ENCODE results near the gene NUP160.

NUP160 gene

DNA sequence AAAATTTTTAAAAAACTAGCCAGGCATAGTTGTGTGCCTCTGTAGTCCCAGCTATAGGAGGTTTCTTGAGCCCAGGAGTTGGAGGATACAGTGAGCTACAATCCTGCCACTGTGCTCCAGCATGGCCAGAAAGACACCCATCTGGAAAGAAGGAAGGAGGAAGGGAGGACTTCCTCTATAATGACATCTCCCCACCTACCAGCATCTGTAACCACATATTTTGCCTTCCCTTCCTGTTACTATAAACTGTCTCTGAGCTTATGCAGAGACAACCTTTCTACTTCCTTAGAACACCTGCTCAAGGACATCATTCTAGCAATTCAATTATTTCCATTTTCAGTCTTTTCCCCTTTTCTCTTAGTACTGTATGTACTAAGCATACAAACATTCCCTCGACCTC is 2.2 kb upstream of the NUP160 start:
- no peaks in the 10 kb centered on the region for H4K20me1 ChIP-seq (ENCODE audit: low read depth, low read length)
- H3K79me2 ChIP-seq (ENCODE audit: insufficient read depth, low read length) = peaks cover 25% of the 10 kb centered on the region
- H3F3A ChIP-seq (ENCODE audit: insufficient read depth) = peaks cover 14% of the 10 kb centered on the region
- no peak overlapping the region for H3K4me3 ChIP-seq (ENCODE audit: insufficient read depth, low read length, poor library complexity, severe bottlenecking)
- peak overlapping the region; percentile 41 for H3K27ac ChIP-seq (ENCODE audit: low read depth, low read length)
- peak overlapping the region; percentile 17 for H3K4me2 ChIP-seq (ENCODE audit: low read depth, low read length, poor library complexity, severe bottlenecking)
- H3K9ac ChIP-seq (ENCODE audit: low read length) = no peak overlapping the region
- H2AFZ ChIP-seq (ENCODE audit: low read depth, low read length, severe bottlenecking) = no peak overlapping the region
- H3K27me3 ChIP-seq (ENCODE audit: low read length) = no peaks in the 10 kb centered on the region
- H3K9me3 ChIP-seq (ENCODE audit: insufficient read depth, low read length) = no peaks in the 10 kb centered on the region
- no peak for TF ChIP-seq EZH2phosphoT487 (conservative IDR thresholded peaks at IDR 0.05; ENCODE audit: low read length)
- TF ChIP-seq, protein P1, sequence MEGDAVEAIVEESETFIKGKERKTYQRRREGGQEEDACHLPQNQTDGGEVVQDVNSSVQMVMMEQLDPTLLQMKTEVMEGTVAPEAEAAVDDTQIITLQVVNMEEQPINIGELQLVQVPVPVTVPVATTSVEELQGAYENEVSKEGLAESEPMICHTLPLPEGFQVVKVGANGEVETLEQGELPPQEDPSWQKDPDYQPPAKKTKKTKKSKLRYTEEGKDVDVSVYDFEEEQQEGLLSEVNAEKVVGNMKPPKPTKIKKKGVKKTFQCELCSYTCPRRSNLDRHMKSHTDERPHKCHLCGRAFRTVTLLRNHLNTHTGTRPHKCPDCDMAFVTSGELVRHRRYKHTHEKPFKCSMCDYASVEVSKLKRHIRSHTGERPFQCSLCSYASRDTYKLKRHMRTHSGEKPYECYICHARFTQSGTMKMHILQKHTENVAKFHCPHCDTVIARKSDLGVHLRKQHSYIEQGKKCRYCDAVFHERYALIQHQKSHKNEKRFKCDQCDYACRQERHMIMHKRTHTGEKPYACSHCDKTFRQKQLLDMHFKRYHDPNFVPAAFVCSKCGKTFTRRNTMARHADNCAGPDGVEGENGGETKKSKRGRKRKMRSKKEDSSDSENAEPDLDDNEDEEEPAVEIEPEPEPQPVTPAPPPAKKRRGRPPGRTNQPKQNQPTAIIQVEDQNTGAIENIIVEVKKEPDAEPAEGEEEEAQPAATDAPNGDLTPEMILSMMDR (IDR thresholded peaks at IDR 0.05; ENCODE audit: insufficient read depth, low read length, poor library complexity, severe bottlenecking) = no peak
- H3K36me3 ChIP-seq (ENCODE audit: low read length) = 0 out of 2 replicates have a peak, but pooled peaks cover 9% of the 10 kb centered on the region
- no peaks in the 10 kb centered on the region for H3K9me2 ChIP-seq (replicated peaks; ENCODE audit: insufficient read depth, low read length)

DNA sequence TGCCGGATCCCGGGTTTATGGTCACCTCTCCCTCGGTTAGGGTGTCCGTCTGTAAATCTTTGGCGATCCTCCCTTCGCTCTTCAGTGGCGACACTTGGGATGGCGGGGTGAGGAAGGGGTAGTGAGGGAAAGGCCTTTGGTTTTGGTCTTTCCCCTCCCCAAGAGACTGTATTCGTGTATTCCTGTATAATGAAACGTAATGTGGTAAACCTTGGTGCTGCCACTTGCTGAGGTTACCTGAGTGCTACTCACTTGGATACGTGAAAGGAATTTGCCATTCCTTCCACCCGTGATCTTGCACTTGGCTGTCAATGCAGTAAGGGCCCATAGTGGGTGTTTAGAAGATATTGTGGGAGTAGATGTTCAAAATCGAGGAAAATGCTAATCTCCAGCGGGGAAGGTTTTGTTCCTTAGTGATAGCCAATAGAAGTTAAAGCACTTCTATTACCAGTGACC is 578 bp upstream of the NUP160 start:
- TF ChIP-seq EZH2phosphoT487 (conservative IDR thresholded peaks at IDR 0.05; ENCODE audit: low read length) = no peak
- peak overlapping the region; percentile 90 for H3K9ac ChIP-seq (ENCODE audit: low read length)

DNA sequence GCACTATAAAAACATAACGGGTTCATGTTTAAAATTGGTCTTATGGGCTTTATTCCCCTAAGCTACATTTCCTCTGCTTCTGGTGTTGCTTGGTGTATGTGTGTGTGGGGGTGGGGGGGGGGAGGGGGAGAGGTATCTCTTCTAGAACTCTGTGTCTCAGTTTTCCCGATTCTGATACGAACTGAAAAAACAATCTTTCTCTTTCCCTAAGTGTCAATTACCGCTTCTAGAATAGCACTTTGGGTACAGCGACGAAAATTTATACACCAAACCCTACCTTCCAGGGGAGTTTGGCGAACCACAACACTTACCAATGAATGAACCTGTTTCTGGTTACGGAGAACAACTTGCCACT is 636 bp downstream of the NUP160 start:
- Histone ChIP-seq H3K36me3 (ENCODE audit: low read length) (peaks cover 16% of the 10 kb centered on the region), H4K20me1 (ENCODE audit: low read depth, low read length) (no peaks in the 10 kb centered on the region), H3K27ac (ENCODE audit: low read depth, low read length) (peak overlapping the region; percentile 55), H3K9ac (ENCODE audit: low read length) (peak overlapping the region; percentile 90), H3K4me2 (ENCODE audit: low read depth, low read length, poor library complexity, severe bottlenecking) (peak overlapping the region; percentile 86), H3K9me3 (ENCODE audit: insufficient read depth, low read length) (no peaks in the 10 kb centered on the region), H3K79me2 (ENCODE audit: insufficient read depth, low read length) (peaks cover 48% of the 10 kb centered on the region), H3F3A (ENCODE audit: insufficient read depth) (peaks cover 8% of the 10 kb centered on the region), H3K9me2 (replicated peaks; ENCODE audit: insufficient read depth, low read length) (no peaks in the 10 kb centered on the region), H2AFZ (ENCODE audit: low read depth, low read length, severe bottlenecking) (peak overlapping the region; percentile 92), H3K27me3 (ENCODE audit: low read length) (no peaks in the 10 kb centered on the region), H3K4me3 (ENCODE audit: insufficient read depth, low read length, poor library complexity, severe bottlenecking) (peak overlapping the region; percentile 97)
- TF ChIP-seq, protein P1 (IDR thresholded peaks at IDR 0.05; ENCODE audit: insufficient read depth, low read length, poor library complexity, severe bottlenecking) = no peak
- no peak for TF ChIP-seq EZH2phosphoT487 (conservative IDR thresholded peaks at IDR 0.05; ENCODE audit: low read length)

More for the DNA sequence above, 578 bp upstream of the NUP160 start:
- no peaks in the 10 kb centered on the region for H3K27me3 ChIP-seq (ENCODE audit: low read length)
- peak overlapping the region; percentile 97 for H3K4me3 ChIP-seq (ENCODE audit: insufficient read depth, low read length, poor library complexity, severe bottlenecking)
- peak overlapping the region; percentile 86 for H3K4me2 ChIP-seq (ENCODE audit: low read depth, low read length, poor library complexity, severe bottlenecking)
- H3K36me3 ChIP-seq (ENCODE audit: low read length) = 0 out of 2 replicates have a peak, but pooled peaks cover 10% of the 10 kb centered on the region
- peaks cover 8% of the 10 kb centered on the region for H3F3A ChIP-seq (ENCODE audit: insufficient read depth)
- H3K9me3 ChIP-seq (ENCODE audit: insufficient read depth, low read length) = no peaks in the 10 kb centered on the region
- H3K27ac ChIP-seq (ENCODE audit: low read depth, low read length) = no peak overlapping the region
- peak overlapping the region; percentile 92 for H2AFZ ChIP-seq (ENCODE audit: low read depth, low read length, severe bottlenecking)
- peaks cover 37% of the 10 kb centered on the region for H3K79me2 ChIP-seq (ENCODE audit: insufficient read depth, low read length)
- H4K20me1 ChIP-seq (ENCODE audit: low read depth, low read length) = no peaks in the 10 kb centered on the region
- no peaks in the 10 kb centered on the region for H3K9me2 ChIP-seq (replicated peaks; ENCODE audit: insufficient read depth, low read length)

DNA sequence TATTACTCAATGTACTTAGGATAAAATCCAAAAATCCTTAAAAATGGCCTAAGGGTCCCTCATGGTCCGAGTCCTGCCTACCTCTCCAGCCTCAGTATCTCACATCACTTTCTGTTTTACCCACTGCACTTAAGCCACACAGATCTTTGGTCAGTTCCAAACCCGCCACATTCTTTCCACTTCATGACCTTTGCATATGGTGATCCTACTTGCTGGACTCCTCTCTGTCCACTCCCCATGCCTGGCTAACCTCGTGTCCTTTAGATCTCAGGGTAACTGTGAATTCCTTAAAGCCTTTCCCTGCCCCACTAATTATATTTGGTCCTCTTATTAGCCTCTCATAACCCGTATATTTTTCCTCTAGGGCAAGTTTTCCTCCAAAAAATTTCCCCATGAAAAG is 1.2 kb downstream of the NUP160 start:
- H3F3A ChIP-seq (ENCODE audit: insufficient read depth) = peaks cover 8% of the 10 kb centered on the region
- no peaks in the 10 kb centered on the region for H3K27me3 ChIP-seq (ENCODE audit: low read length)
- peak overlapping the region; percentile 97 for H3K4me3 ChIP-seq (ENCODE audit: insufficient read depth, low read length, poor library complexity, severe bottlenecking)
- TF ChIP-seq, protein P1 (IDR thresholded peaks at IDR 0.05; ENCODE audit: insufficient read depth, low read length, poor library complexity, severe bottlenecking) = no peak
- no peak for TF ChIP-seq EZH2phosphoT487 (conservative IDR thresholded peaks at IDR 0.05; ENCODE audit: low read length)
- peak overlapping the region; percentile 86 for H3K4me2 ChIP-seq (ENCODE audit: low read depth, low read length, poor library complexity, severe bottlenecking)
- peak overlapping the region; percentile 90 for H3K9ac ChIP-seq (ENCODE audit: low read length)
- no peak overlapping the region for H3K27ac ChIP-seq (ENCODE audit: low read depth, low read length)
- H2AFZ ChIP-seq (ENCODE audit: low read depth, low read length, severe bottlenecking) = no peak overlapping the region
- H3K36me3 ChIP-seq (ENCODE audit: low read length) = peaks cover 19% of the 10 kb centered on the region
- no peaks in the 10 kb centered on the region for H4K20me1 ChIP-seq (ENCODE audit: low read depth, low read length)
- no peaks in the 10 kb centered on the region for H3K9me3 ChIP-seq (ENCODE audit: insufficient read depth, low read length)
- H3K79me2 ChIP-seq (ENCODE audit: insufficient read depth, low read length) = peaks cover 53% of the 10 kb centered on the region
- no peaks in the 10 kb centered on the region for H3K9me2 ChIP-seq (replicated peaks; ENCODE audit: insufficient read depth, low read length)

Data from SU-DHL-6 (cell line).